ENCODE measurements around the gene SLC12A7. TPM values are rescaled to one million over a fixed set of nuclear protein-coding genes. Genes with fewer than 3 reads are reported as not detected.
A peak's percentile ranks its signal among the peaks of the same experiment; 100 is the strongest.

Gene SLC12A7
- total RNA-seq, 1 experiment from 2014 or later, result 207 TPM

DNA sequence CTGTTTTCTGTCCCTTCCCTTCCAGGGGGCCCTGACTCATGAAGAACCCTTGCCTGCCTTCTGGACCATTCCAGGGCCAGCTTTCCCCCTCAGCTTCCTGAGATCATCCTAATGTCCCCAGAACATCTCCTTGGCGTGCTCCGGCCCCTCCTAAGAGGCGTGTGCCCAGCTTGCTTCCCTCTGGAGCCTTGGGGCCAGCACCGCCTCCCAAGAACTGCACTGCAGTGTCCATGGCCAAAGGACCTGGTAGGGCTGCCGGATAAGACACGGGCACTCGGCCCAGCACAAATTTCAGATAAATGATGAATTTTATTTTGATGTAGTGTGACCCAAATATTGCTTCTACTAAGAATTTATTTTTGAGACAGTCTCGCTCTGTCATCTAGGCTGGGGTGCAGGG is 20.7 kb upstream of the SLC12A7 start:
- Histone ChIP-seq H3K4me3 (no peak overlapping the region), H3K4me1 (replicated peaks; ENCODE audit: insufficient read depth) (peaks cover 43% of the 10 kb centered on the region), H3F3A (ENCODE audit: insufficient read depth, low read depth) (peaks cover 28% of the 10 kb centered on the region), H3K36me3 (ENCODE audit: low read depth) (no peaks in the 10 kb centered on the region), H4K20me1 (ENCODE audit: insufficient read depth) (no peaks in the 10 kb centered on the region), H3K27ac (no peak overlapping the region), H3K79me2 (ENCODE audit: low read depth) (no peaks in the 10 kb centered on the region), H3K27me3 (ENCODE audit: insufficient read depth, low read depth) (no peaks in the 10 kb centered on the region), H3K9me3 (ENCODE audit: insufficient read depth, low read depth) (no peaks in the 10 kb centered on the region), H3K4me2 (no peak overlapping the region), H3K9me2 (ENCODE audit: insufficient read depth) (no peaks in the 10 kb centered on the region), H2AFZ (no peak overlapping the region)
- POLR2A ChIA-PET (ENCODE audit: unreplicated experiment), result no interaction called here
- no peak for DNase-seq
- BruUV-seq (replicated peaks), result no TSS peak
- CTCF ChIA-PET, result no interaction called here
- intact Hi-C loops (cut with micrococcal nuclease; ENCODE audit: unreplicated experiment), result no loop called here
- TF ChIP-seq, protein P1, sequence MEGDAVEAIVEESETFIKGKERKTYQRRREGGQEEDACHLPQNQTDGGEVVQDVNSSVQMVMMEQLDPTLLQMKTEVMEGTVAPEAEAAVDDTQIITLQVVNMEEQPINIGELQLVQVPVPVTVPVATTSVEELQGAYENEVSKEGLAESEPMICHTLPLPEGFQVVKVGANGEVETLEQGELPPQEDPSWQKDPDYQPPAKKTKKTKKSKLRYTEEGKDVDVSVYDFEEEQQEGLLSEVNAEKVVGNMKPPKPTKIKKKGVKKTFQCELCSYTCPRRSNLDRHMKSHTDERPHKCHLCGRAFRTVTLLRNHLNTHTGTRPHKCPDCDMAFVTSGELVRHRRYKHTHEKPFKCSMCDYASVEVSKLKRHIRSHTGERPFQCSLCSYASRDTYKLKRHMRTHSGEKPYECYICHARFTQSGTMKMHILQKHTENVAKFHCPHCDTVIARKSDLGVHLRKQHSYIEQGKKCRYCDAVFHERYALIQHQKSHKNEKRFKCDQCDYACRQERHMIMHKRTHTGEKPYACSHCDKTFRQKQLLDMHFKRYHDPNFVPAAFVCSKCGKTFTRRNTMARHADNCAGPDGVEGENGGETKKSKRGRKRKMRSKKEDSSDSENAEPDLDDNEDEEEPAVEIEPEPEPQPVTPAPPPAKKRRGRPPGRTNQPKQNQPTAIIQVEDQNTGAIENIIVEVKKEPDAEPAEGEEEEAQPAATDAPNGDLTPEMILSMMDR (conservative IDR thresholded peaks at IDR 0.05), result no peak
- TF ChIP-seq EZH2 (IDR thresholded peaks at IDR 0.05; ENCODE audit: low read depth), result no peak

DNA sequence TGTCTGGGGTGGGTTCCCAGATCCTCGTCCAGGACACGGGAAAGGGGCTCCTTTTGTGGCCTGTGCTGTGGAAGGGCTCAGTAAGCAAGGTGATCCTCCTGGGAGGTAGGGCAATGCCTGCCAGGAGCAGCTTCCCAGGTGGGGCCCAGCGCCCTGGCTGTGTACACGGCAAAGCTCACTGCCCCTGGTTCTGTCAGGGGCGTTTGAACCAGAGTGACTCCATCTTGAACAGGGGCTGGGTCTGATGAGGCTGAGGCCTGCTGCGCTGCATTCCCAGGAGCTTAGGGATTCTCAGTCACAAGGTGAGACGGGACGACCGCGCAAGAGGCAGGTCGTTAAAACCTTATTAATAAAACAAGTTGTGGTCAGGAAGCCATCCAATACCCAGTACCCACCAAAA is 19.9 kb upstream of the SLC12A7 start:
- H3K4me1 ChIP-seq (replicated peaks; ENCODE audit: insufficient read depth), result peaks cover 51% of the 10 kb centered on the region
- POLR2A ChIA-PET (ENCODE audit: unreplicated experiment), result interaction anchor here (0.7 kb wide), 2 partner anchors 13 to 24 kb away, joined by 3 read pairs; no protein-coding TSS in a partner anchor
- no peaks in the 10 kb centered on the region for H3K9me3 ChIP-seq (ENCODE audit: insufficient read depth, low read depth)
- H3K27me3 ChIP-seq (ENCODE audit: insufficient read depth, low read depth), result no peaks in the 10 kb centered on the region
- H3K27ac ChIP-seq, result no peak overlapping the region
- H3F3A ChIP-seq (ENCODE audit: insufficient read depth, low read depth), result peaks cover 28% of the 10 kb centered on the region
- intact Hi-C loops (cut with micrococcal nuclease; ENCODE audit: unreplicated experiment), result no loop called here
- no peak overlapping the region for H3K4me3 ChIP-seq
- DNase-seq, result no peak
- H3K9me2 ChIP-seq (ENCODE audit: insufficient read depth), result no peaks in the 10 kb centered on the region
- no peaks in the 10 kb centered on the region for H3K79me2 ChIP-seq (ENCODE audit: low read depth)
- H3K4me2 ChIP-seq, result 0 out of 2 replicates have a peak overlapping the region, but pooled peaks have one; percentile 74
- TF ChIP-seq EZH2 (IDR thresholded peaks at IDR 0.05; ENCODE audit: low read depth), result no peak
- TF ChIP-seq, protein P1 (conservative IDR thresholded peaks at IDR 0.05), result no peak
- H4K20me1 ChIP-seq (ENCODE audit: insufficient read depth), result no peaks in the 10 kb centered on the region
- CTCF ChIA-PET, result interaction anchor here (0.6 kb wide), 1 partner anchor 462 kb away, joined by 4 read pairs; no protein-coding TSS in a partner anchor
- H3K36me3 ChIP-seq (ENCODE audit: low read depth), result no peaks in the 10 kb centered on the region
- BruUV-seq (replicated peaks), result TSS peak; percentile 48
- H2AFZ ChIP-seq, result no peak overlapping the region

DNA sequence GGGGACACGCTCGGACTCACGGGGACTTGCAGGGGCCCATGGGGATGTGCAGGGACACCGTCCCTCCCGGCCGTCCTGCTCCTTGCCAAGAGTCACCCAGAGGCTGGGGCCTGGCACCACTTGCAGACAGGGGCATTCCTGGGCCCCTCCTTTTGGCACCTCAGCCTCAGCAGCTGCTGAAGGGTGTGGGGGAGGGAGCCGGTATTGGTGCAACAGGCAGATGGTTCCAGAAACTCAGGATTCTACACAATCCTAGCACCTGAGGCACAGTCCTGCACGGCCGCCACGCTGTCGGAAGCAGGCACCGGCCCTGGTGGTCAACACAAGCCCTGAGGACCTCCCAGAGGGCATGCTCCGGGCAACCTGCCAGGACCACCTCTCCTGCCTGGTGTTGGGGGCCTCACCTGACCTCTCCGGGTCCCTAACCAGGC is 19.3 kb upstream of the SLC12A7 start:
- Histone ChIP-seq H4K20me1 (ENCODE audit: insufficient read depth) (no peaks in the 10 kb centered on the region), H3K4me1 (replicated peaks; ENCODE audit: insufficient read depth) (peaks cover 56% of the 10 kb centered on the region), H3K9me3 (ENCODE audit: insufficient read depth, low read depth) (no peaks in the 10 kb centered on the region), H2AFZ (peak overlapping the region; percentile 39; the same call in 1 of the 2 replicates), H3K36me3 (ENCODE audit: low read depth) (no peaks in the 10 kb centered on the region), H3F3A (ENCODE audit: insufficient read depth, low read depth) (peaks cover 33% of the 10 kb centered on the region), H3K4me2 (peak overlapping the region; percentile 74), H3K79me2 (ENCODE audit: low read depth) (no peaks in the 10 kb centered on the region), H3K4me3 (peak overlapping the region; percentile 45; the same call in 1 of the 2 replicates), H3K27ac (peak overlapping the region; percentile 82), H3K9me2 (ENCODE audit: insufficient read depth) (no peaks in the 10 kb centered on the region), H3K27me3 (ENCODE audit: insufficient read depth, low read depth) (no peaks in the 10 kb centered on the region)
- intact Hi-C loops (cut with micrococcal nuclease; ENCODE audit: unreplicated experiment), result no loop called here
- ChIA-PET POLR2A (ENCODE audit: unreplicated experiment) (interaction anchor here (0.5 to 2.0 kb wide), 7 partner anchors 7 to 196 kb away, joined by 3 to 77 read pairs (median 10); no protein-coding TSS in a partner anchor), CTCF (interaction anchor here (0.6 to 1.9 kb wide), 11 partner anchors 10 to 463 kb away, joined by 3 to 16 read pairs (median 6); no protein-coding TSS in a partner anchor)
- DNase-seq, result no peak
- no peak for TF ChIP-seq EZH2 (IDR thresholded peaks at IDR 0.05; ENCODE audit: low read depth)
- TF ChIP-seq, protein P1 (conservative IDR thresholded peaks at IDR 0.05), result no peak
- BruUV-seq (replicated peaks), result no TSS peak

All from PC-9 (cell line).